Mucosa of gallbladder (tissue), 1 donor: ENCODE results near the gene BLMH. TPM values are rescaled to one million over a fixed set of nuclear protein-coding genes. Genes with fewer than 3 reads are reported as not detected.
"Not testable (repeated sequence)": the region's sequence is repeated elsewhere in the genome, so short reads cannot be mapped to it uniquely, and the experiment has no call there.

Source experiments
- DNase-seq: peaks from one replicate; pipeline ENCODE4 v3.0.0-alpha.2; 2020; ENCODE audit warnings: low spot score
- total RNA-seq: library from RNA; stranded (reverse); gene quantifications from one replicate; pipeline ENCODE4 v1.2.1, GENCODE V29; 2021
- donor health status: DM: no; HTN: no; CAD: no.

The BLMH gene
- total RNA-seq, 1 donor from 2014 or later = 30.2 TPM

DNA sequence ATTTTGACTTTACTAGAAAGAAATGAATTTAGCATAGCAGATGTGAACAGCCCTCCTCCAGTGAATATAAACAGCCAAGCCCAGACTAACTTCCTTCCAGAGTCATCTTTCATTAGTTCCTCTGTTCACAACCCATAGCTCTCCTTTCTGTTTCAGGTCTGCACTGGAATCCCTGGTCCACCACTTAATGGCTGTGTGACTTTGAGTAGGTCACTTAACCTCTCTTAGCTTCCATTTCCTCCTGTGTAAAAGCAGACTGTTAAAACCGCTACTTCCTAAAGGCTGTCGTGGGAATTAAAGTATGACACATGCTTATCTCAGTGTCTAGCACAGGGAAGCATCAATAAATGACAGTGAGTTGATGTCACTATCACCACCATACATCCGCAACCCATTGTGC lies 63.7 kb downstream of the BLMH start:
- no peak for DNase-seq

DNA sequence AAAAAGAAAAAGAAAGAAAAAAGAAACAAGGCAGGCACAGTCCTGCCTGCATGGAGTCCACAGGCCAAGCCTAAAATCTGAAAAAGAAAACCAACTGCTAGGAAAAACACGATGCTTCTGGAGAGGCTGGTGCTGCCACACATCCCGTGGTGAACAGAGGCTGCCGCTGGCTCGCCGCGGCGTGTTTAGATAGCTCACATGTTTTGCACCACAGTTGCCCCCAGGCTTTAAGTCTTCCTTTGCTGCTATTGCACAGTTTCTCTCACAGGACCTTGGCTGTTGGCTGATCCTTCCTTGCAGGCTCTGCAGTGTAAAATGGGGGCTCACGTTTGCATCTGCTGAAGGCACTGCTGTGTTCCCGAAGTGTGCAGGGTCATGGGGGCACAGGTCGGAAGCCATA lies 64.9 kb downstream of the BLMH start:
- DNase-seq = no peak

DNA sequence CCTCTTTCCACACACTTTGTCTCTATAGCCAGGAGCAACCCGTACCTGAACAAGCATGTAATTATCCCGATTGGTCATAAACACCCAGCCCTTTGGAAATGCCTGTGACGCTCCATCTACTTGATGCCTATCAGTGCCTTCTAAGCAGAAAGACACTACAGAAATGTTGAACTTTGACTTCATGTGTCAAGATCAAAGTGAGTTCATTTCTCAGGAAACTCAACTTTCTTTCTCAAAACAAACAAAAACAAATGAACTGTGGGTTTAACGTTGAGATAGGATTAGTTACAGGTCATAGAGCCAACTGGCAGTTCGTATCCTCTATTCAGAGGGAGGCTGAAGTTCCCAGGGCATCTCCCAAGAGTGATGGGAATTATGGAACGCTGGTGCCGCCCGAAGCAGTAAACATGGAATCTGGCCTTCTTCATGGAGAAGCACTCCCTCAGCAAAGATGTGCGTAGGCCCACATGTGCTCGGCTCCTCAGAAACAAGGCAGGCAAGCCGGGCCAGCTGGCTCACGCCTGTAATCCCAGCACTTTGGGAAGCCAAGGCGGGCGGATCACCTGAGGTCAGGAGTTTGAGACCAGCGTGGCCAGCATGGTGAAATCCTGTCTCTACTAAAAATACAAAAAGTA lies 65.7 kb downstream of the BLMH start:
- DNase-seq = no peak

DNA sequence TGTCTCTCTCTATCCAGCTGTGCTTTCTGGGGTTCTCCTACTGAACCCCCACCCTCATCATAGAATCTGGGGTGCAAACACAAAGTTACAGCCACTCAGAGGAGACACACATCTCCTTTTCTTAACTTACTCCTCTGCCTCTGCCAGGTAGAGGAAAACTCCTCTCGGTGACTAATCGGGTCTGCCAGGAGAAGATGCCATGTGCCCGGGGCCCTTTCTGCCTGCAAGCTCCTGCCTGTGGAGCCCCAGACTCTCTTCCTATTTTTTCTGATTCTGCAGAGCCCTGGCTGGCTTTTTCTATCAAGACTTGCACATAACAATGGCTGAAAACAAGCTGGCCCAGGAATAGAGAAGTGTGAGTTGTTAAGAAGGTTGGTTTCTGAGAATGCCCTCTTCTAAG lies 66.6 kb downstream of the BLMH start:
- no peak for DNase-seq

DNA sequence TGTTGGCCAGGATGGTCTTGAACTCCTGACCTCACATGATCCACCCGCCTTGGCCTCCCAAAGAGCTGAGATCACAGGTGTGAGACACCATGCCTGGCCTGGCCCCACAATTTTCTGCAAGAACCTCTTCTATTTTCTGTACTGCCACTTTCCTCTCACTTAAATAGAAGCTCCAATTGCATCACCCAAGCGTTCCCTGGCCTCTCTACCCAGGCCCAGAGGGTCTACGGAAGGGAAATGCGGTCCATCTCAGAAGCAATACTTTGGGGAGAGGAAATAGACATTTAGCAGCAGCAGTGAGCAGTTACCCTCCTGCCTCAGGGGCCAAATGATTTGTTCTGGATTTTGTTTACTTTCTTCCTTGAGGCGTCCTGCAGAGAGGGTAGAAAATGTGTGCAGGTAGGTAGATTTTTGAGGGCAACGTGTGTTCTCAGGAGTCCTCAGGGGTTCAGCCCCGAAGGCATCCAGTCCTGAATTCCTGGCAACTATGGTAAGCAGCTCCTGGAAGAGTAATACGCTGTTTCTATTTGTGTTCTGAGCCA lies 67.3 kb downstream of the BLMH start:
- DNase-seq = no peak

DNA sequence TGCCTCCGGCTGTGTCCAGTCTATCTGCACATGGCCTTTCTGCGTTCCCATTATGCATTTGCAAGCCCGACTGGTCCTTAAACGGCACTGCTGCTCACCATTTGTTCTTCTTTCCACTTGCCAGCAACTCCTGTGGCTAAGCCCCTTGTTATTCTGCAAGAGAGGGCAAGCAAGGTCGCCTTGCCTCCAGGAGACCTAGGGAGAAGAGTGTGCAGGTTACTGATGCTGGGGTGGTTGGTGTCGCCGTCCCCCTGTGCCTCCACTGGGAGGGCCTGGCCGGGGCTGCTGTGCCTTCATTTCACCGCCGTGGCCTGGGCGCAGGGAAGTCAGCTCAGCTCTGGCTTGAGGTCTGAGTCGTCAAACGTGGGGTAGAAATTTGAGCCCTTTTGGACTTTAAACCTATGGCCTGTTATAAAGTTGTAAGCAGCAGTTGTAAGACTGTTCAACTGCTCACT lies 69.0 kb downstream of the BLMH start:
- no peak for DNase-seq

DNA sequence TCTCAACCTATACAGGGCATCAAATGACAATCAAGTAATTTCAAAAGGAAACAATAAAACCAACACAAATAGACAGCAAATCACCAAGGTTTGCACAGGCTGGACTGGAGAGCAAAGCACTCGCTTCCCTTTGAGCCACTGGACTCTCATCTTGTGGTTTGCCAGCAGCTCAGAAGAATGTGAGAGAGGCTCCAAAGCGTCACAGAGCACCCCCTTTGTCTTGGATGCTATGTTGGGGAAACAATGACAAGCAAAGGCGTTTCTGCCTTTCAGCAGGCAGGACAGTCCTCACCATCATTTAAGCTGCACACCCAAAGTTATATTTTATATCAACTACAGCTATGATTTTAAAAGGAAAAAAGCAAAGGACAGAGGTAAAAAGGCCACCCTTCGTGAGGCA lies 69.5 kb downstream of the BLMH start:
- no peak for DNase-seq

DNA sequence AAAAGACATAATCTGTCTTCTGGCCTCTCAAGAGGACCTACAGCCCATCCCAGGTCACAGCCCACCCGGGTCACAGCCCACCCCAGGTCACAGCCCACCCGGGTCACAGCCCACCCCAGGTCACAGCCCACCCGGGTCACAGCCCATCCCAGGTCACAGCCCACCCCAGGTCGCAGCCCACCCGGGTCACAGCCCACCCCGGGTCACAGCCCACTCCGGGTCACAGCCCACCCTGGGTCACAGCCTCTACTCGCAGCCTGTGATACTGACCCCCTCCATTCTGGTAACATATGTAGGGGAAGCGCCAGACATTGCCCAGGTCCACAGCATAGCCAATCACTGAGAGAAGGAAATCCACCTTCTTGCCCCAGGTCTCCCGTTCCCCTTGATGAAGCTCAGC lies 70.4 kb downstream of the BLMH start:
- no peak for DNase-seq

DNA sequence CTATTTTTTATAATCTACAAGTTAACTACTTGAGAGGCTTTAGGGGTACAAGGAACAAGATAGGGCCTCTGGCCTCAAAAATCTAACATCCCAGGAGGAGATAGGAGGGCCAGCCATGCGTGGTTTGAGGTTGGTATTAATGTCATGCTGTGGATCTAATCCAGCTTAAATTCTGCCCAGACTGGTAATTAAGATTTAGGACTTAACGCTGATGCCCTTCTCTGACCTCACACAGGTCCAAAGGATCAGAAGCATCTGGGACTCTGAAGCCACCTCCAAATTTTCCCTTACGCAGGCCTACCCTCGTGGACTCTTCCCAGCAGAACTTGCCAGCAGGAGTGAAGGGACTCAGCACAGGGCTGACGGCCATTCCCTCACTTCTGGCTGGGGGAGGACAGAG lies 71.3 kb downstream of the BLMH start:
- no peak for DNase-seq

DNA sequence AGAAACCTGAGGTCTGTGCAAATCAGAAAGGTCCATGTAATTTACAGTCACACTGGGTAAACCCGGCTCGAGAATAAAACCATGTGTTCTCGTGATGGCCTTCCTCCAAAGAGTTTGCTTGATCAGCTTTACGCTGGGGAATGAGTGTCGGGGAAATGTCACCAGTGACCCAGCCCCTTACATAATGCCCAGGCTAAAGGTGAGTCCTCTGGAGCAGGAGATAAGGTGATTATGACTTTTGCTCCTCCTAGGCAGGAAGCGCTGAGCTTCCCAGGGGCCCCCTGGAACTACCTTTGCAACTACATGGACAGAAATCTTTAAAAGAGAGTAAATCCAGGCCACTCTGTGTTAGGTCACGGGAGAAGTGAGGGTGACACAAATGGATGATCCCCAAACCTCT lies 71.9 kb downstream of the BLMH start:
- no peak for DNase-seq

DNA sequence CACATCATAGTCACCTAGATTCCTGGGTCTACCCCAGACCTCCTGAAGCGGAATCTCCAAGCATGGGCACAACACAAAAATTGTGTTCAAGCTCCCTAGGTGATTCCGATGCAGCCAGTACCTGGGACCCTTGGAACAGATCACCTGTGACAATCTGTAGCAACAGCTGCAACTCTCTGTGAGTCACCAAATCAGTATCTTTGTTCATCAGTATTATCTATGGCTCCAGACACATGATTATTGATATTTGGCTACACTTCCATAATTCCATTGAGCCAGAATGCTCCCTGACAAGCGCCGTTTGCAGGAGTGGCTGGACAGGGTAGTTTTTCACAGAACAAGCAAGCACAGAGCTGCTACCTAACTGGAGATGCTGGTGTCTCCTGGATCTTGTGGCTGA lies 72.4 kb downstream of the BLMH start:
- DNase-seq = no peak

DNA sequence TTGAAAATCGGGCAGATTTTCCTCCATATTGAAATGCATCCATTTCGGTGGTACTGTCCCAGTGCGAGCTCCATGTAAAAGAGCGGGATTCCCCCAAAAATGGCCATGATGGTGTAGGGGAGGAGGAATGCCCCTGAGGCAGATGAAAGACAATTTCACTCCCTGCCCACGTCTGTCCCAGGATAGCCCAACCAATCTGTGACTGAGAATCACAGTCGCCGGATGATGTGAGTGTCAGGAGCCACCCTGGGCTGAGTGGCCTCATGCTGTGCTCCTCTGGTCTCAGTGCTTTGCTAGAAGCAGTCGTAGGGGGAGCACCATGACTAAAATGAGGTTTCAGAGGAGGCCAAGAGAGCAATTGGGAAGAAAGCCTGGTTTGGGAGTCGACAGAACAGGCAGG lies 72.9 kb downstream of the BLMH start:
- DNase-seq = no peak

DNA sequence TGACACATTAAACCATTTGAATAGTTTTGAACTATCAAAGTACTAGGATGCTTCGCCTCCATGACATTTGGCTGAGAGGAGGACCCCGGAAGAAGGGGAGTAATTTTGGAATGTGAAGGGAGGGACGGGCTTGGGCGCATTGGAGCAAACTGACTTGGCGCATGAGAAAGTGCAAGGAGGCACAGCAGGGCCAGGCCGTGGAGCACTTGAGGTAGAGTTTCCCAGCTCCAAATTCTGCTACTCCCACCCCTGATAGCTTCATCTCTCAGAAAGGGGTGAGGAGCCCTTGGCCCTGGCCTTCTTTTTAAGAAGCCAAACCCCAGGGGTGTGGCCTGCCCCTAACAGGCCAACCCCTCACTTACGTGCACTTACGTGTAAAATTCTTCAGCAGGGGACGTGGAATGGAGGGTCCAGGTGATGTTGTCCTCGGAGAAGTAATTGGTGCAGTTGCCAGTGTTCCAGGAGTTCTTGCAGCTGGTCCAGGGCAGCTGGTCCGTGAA lies 73.9 kb downstream of the BLMH start:
- no peak for DNase-seq

DNA sequence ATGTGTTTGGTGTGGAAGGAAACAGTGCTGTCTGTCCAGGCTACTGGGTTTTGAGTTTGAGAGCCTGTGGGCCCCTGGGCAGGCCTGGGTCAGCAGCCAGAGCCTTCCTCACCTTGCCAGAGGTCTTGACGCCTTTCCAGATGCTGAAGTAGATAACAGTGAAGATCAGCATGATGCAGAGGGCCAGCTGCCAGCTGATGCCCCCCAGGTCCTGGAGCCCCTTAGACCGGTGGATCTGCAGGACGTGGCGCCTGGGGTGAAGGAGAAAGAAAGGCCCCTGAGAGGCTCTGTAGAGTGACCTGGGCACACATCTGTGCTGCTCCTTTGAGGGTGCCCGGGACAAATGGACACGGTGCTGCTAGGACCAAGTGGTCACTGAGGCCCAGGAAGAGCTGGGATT lies 74.7 kb downstream of the BLMH start:
- no peak for DNase-seq

DNA sequence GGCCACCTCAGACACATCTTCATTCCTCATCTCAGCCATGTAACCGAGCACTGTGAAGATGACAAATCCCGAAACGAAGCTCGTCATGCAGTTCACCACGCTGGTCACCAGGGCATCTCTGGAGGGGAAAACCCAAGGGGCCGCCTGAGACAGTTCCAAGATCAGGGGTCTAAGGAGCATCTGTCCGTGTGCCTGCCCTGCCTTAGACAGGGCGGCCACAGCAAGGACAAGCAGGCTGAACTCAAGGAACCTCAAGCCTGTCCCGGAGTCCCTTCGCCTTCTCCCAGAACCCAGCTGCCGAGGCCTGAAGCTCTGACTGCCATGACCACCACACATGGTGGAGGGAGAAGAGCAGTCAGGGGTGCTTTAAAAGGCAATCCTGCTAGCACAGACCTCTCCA lies 79.0 kb downstream of the BLMH start:
- DNase-seq = no peak

DNA sequence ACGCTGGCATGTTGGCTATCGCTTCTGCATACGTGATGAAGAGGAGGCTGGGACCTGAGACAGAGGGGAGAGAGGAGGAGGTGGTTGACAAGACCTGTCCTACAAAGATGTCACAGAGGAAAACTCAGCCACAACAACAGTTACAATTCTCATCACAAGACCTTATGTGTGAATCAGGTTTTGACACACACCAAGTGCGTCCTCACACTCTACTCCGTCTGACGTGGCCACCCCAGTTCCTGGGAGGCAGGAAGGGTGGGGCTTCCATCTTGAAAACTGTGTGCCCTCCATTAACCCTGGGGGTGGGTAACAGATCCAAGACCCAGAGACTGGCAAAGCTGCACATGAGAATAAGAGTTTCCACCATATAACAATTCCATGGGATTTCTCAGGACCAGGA lies 80.4 kb downstream of the BLMH start:
- no peak for DNase-seq

DNA sequence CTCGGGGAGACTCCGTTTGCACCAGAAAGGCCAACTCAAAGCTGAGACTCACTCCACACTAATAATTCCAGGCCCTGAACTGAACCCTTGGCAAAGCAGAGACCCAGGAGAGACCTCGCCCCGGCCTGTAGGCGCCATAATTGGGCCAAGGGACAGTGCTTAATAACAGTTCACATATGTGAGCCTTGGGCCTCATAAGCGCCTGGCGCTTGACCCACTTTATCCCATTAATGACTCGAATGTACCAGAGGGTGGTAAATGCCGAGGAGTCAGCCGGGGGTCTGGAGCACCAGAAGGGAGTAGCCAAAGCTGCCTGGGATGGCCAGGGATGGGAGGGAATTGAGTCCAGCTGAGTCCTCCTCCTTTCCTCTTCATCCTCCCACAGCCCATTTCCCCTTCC lies 80.8 kb downstream of the BLMH start:
- no peak for DNase-seq

DNA sequence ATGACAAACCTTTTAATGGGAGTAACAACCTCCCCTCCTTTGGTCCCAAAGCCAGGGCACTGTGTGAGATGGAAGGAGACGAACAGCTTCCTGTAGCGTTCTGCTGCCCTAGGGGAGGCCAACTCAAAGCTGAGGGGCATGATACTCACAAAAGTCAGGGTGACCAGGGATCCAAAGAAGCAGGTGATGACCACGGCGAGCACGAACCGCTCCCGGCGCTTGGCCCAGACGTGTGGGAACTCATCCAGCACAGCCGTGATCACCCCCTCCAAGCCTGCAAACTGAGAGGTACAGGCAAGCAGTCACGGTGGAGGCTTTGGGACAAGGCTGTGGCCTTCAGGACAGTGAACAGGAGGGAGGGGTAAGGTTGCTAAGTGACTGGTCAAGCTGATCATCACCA lies 81.4 kb downstream of the BLMH start:
- no peak for DNase-seq

DNA sequence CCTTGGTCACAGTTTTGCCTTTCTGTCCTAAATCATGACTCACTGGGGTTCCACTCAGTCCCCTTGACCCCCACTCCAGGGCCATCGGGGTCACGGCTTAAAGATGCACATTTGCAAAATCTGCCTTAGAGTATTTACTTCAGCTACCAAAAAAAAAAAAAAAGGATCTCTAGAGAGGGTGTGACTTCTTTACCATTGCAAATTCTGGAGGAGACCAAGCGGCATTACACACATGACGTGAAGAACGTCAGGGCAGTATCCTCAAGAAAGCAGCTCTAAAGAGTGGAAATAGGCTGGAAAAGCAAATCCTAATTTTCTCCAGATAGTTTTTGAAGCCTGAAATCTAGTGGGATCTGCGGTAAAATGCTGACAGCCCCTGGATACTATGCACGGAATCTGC lies 81.8 kb downstream of the BLMH start:
- no peak for DNase-seq

DNA sequence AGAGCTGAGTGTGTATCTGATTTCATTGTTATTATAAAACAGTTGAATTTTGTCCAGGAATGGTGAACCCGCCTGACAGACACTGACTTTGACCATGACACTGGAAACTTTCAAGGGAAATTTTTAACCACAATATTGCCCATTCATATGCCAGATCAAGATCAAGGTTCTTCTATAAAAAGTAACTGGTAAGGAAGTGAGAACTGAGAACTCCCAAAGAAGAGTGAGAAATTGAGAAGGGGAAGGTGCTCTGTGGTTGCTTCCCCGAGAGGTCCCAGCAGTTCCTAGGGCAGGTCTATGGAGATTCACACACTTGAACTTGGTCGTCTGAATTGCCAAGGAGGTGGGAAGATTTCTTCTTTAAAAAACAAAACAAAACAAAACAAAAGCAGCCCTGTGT lies 83.5 kb downstream of the BLMH start:
- no peak for DNase-seq

DNA sequence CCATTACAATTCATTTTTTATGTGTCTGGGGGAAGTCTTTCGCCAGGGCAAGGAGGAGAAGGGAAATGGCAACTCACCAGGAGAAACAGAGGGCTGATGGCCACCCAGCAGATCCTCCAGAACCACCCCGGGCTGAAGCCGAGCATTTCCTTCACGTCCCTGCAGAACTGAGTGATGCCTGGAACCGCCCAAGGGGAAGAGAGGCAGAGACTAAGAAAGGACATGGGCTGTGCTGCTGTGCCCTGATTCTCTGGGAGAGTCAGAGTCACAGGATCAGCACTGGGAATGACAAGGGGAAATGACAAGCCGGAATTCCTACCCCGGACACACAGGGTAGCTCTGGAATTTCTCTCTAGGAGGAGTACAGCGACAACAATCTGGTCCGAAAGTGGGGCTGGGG lies 84.1 kb downstream of the BLMH start:
- no peak for DNase-seq

DNA sequence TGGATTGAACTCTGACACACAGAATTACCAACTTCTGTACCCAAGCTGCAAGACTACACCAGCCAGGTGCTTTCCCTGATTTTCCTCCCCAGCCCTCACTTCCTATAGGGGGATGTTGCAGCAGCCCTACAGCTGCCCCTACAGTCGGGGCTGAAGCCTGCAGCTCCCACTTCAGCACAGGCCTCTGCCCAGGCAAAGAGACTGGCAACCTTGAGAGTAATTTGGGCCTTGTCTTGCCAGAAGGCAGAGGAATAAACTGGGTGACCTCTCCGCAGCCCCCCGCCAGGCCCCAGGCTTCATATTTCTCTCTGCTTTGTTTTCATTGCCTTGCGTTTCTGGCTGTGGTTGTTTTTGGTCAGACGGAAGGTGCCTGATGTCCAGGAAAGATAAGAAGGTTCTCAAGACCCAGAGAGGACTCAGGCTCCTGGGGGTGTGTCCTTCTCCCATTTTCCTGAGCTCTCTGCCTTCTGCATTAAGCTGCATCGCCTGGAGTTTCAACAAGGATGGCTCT lies 88.2 kb downstream of the BLMH start:
- no peak for DNase-seq

DNA sequence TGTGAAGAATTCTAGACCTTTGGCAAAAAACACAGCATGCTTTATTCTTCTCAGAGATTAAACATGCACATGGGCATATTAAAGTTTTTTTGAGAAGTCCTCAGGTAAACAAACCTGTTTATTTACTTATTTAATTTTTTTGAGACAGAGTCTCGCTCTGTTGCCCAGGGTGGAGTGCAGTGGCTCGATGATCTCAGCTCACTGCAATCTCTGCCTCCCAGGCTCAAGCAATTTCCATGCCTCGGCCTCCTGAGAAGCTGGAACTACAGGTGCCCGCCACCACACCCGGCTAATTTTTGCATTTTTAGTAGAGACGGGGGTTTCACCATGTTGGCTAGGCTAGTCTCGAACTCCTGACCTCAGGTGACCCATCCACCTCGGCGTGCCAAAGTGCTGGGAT lies 91.1 kb downstream of the BLMH start:
- not testable (repeated sequence) for DNase-seq

DNA sequence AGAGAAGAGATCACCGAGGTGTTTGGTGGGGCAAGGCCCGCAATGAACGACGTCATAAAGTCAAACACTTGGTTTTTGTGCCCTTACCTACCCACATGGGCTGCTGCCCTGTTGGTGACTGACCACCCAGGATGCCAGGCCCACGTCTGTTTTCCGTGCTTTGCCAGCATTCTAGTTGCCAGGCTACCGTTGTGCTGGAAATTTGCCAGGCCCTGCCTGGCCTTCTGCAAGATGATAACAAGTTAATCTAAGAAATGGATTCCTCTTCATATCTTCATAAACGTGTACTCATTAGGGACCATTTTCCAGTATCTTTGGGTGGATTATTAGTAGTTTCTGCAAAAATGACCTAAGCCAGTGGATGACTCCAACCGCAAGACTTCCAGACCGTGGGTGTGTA lies 91.6 kb downstream of the BLMH start:
- no peak for DNase-seq
